ENCODE results near the gene BGN.

BGN gene

DNA sequence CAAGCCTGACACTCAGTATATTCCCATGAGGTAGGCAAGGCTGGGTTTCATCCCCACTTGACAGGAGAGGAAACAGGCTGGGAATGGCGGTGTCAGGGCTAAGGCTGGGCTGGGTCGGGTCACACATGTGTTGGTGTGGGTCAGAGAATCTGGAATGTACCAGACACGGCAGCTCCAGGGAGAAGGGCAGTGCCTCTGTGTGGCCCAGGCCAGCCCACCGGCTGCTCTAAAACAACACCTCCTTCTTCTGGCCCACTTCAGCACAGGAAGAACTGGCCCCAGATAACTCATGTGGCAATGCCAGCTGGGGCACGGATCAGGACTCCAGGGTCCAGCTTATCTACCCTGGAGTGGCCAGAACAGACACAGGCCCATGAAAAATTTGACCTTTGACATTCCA, 30.7 kb upstream of the BGN start:
- no peak overlapping the region for H3K4me3 ChIP-seq (ENCODE audit: low read length)
- H3K27me3 ChIP-seq (ENCODE audit: control insufficient read depth, insufficient read depth, low read length), result no peaks in the 10 kb centered on the region
- peaks cover 6% of the 10 kb centered on the region for H3K9me3 ChIP-seq (ENCODE audit: control insufficient read depth, low read depth, low read length)
- H3K27ac ChIP-seq (ENCODE audit: low read length), result no peak overlapping the region
- no peak overlapping the region for H3K9ac ChIP-seq (ENCODE audit: low read length)
- H3K4me1 ChIP-seq (ENCODE audit: control insufficient read depth, low read depth, low read length), result no peaks in the 10 kb centered on the region
- peaks cover 4% of the 10 kb centered on the region for H3K36me3 ChIP-seq (ENCODE audit: control insufficient read depth, low read depth, low read length)

DNA sequence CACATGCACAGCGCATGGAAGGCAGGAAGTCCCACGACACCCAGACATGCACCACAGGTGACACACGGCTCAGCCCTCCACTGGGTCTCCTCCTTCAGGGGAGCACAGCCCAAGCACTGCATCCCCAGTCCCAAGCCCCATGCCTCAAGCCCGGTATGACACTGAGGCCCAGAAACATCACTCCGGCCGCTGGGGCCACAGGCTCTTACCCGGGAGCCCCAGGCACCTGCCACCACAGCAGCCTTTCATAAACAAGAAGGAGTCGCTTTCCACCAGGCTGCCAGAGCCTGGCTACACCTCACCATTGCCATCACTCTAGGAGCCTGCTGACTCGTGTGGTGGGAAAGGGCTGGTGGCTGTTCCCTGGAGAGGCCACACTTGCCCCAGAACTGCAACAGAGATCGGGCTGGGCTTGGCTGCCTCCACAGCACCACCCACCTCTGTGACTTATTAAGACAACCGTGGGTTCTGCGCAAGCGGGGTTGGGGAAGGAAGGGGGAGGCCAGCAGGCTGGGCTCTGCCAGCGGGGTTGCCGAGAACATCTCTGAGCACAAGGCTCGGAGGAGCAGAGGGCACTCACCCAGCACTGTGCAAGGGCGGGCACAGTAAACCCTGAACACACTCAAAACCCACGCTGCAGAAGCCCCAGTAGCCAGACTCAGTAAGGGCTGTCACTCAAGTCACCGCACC, 28.9 kb upstream of the BGN start:
- Histone ChIP-seq H3K27ac (ENCODE audit: low read length) (no peak overlapping the region), H3K9ac (ENCODE audit: low read length) (no peak overlapping the region), H3K27me3 (ENCODE audit: control insufficient read depth, insufficient read depth, low read length) (no peaks in the 10 kb centered on the region), H3K36me3 (ENCODE audit: control insufficient read depth, low read depth, low read length) (no peaks in the 10 kb centered on the region), H3K4me3 (ENCODE audit: low read length) (no peak overlapping the region), H3K4me1 (ENCODE audit: control insufficient read depth, low read depth, low read length) (no peaks in the 10 kb centered on the region), H3K9me3 (ENCODE audit: control insufficient read depth, low read depth, low read length) (peaks cover 6% of the 10 kb centered on the region)

DNA sequence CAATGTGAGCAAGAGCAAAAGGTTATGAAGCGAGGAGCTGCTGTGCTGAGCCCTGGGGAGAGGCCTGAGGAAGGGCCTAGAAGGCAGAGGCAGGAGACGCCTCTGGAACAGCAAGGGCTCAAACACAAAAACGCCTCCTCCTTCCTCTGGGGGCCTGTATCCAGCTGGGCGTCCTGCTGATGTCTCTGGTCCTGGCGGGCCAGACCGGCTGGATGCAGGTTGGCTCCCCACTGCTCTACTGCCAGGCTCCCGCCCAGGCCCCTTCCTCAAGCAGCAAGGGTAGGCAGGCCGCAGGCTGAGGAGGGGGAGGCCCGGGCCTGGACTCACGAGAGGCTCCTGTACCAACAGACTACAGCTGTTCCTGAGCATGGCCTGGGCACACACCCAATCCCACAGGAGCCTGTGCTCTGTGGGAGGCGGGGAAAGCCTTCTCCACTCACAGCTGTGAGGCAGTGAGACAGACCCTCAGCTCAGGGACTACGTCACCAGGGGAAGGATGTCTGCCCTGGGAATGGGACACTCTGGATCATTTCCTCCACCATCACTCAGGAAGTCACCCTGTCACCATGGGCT, 26.7 kb upstream of the BGN start:
- Histone ChIP-seq H3K4me1 (ENCODE audit: control insufficient read depth, low read depth, low read length) (no peaks in the 10 kb centered on the region), H3K9ac (ENCODE audit: low read length) (no peak overlapping the region)

DNA sequence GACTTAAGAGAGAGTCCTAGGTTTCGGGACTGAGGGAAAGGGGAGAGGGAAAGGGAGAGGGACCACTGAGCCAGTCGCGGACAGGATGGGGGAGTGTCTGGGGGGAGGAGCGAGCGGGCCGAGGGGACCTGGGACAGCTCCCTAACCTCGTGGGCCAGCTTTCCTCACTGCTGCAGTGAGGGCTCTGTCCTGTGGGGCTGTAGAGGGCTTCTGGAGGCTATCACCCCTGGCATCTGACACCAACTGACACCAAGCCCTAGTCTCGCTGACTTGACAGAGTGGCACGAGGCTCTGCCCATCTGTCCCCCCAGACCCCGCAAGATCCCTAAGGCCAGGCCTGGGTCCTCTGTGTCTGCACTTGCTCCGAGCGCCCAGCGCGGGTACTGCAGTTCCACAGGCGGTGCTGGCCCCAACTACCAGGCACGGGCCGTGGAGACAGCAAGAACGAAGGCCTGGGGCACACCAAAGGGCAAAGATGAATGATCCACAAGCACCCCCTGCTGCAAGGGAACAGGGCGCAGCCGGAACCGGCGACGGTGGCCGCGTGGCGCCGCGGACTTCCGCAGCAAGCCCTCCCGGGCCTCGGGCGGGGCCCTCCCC, 24.9 kb upstream of the BGN start:
- Histone ChIP-seq H3K4me1 (ENCODE audit: control insufficient read depth, low read depth, low read length) (no peaks in the 10 kb centered on the region), H3K4me3 (ENCODE audit: low read length) (peak overlapping the region; percentile 77), H3K27ac (ENCODE audit: low read length) (no peak overlapping the region), H3K27me3 (ENCODE audit: control insufficient read depth, insufficient read depth, low read length) (peaks cover under 1% of the 10 kb centered on the region), H3K9me3 (ENCODE audit: control insufficient read depth, low read depth, low read length) (no peaks in the 10 kb centered on the region), H3K9ac (ENCODE audit: low read length) (peak overlapping the region; percentile 50), H3K36me3 (ENCODE audit: control insufficient read depth, low read depth, low read length) (no peaks in the 10 kb centered on the region)

More for the DNA sequence above, 26.7 kb upstream of the BGN start:
- Histone ChIP-seq H3K4me3 (ENCODE audit: low read length) (no peak overlapping the region), H3K9me3 (ENCODE audit: control insufficient read depth, low read depth, low read length) (no peaks in the 10 kb centered on the region), H3K27me3 (ENCODE audit: control insufficient read depth, insufficient read depth, low read length) (no peaks in the 10 kb centered on the region), H3K27ac (ENCODE audit: low read length) (no peak overlapping the region), H3K36me3 (ENCODE audit: control insufficient read depth, low read depth, low read length) (no peaks in the 10 kb centered on the region)

DNA sequence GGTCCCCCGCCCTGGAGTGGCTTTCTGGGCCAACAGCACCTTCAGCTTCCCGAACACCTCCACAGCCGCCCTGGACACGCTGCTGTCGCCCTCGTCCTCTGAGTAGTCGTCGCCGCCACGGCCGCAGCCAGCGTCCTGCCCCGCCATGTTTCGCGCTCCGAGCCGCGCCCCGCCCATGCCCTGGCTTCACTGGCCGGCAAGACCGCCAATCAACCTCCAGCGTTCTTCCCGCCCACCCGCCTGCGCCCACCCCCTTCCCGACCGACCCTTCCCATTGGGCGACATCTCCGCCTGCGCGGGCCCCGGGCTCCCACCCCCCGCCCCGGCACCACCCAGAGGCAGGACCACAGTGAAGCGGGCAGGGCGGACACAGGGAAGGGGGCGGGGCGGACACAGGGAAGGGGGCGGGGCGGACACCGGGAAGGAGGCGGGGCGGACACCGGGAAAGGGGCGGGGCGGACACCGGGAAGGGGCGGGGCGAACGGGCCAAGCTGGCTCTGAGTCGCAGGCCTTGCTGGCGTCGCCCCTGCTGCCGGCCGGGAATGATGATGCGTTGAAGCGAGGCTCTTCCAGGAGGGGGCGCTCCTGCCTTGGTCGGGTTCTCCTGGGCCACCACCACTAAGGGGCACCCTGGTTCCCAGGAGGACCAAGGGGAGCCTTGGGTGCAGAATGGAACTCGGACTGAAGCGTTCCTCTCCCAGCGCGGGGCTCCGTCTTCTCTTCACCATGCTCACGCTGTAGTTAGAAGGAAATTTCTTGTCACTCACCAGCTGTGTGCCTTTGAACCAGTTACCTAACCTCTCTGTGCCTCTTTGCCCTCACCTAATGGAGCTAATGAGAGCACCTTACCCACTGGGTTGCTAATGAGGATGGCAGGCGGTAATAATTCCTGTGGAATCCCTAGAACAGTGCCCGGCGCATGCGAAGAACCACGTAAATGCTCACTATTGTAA, 24.1 kb upstream of the BGN start, which contains the start of gene HAUS7:
Gene HAUS7 (minus strand): TSS at position 166 of the 953 bp plus-strand sequence. CDS start 19 bp downstream, at position 147.
- Histone ChIP-seq H3K36me3 (ENCODE audit: control insufficient read depth, low read depth, low read length) (no peaks in the 10 kb centered on the region), H3K4me3 (ENCODE audit: low read length) (peak within 1 kb of the TSS; percentile 77), H3K9ac (ENCODE audit: low read length) (peak within 1 kb of the TSS; percentile 50), H3K9me3 (ENCODE audit: control insufficient read depth, low read depth, low read length) (no peaks in the 10 kb centered on the region), H3K27ac (ENCODE audit: low read length) (no peak within 1 kb of the TSS), H3K27me3 (ENCODE audit: control insufficient read depth, insufficient read depth, low read length) (peaks cover 9% of the 10 kb centered on the region), H3K4me1 (ENCODE audit: control insufficient read depth, low read depth, low read length) (no peaks in the 10 kb centered on the region)

DNA sequence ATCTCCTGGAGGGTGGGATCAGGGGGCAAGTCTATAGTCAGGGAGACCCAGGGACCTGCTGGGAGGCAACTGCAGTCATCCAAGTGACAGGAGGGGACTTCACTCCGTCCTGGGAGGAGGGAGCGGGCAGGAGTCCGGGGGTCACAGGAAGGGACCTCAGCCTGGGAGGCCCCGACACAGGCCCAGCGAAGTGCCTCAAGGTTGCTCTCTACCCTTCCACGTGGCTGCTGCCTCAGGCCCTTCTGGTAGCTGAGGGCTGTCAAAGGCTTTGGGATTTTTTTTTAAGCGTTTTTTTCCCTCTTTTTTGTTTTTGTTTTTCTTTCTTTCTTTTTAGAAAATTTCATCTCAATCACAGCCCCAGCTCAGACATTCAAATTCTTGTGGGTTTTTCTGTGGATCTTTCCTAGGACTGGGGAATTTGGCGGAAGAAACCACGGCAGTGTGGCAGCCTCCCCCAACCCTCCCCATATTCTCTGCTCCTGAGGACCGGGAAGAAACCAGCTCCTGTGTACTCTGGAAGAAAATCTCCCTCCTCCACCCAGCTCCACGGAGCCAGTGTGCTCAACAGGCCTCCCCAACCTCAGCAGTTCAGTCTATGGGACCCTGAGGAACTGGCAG, 23.0 kb upstream of the BGN start:
- no peaks in the 10 kb centered on the region for H3K36me3 ChIP-seq (ENCODE audit: control insufficient read depth, low read depth, low read length)
- no peak overlapping the region for H3K27ac ChIP-seq (ENCODE audit: low read length)
- H3K27me3 ChIP-seq (ENCODE audit: control insufficient read depth, insufficient read depth, low read length), result peaks cover 17% of the 10 kb centered on the region
- no peaks in the 10 kb centered on the region for H3K4me1 ChIP-seq (ENCODE audit: control insufficient read depth, low read depth, low read length)
- no peak overlapping the region for H3K9ac ChIP-seq (ENCODE audit: low read length)
- no peaks in the 10 kb centered on the region for H3K9me3 ChIP-seq (ENCODE audit: control insufficient read depth, low read depth, low read length)
- no peak overlapping the region for H3K4me3 ChIP-seq (ENCODE audit: low read length)

DNA sequence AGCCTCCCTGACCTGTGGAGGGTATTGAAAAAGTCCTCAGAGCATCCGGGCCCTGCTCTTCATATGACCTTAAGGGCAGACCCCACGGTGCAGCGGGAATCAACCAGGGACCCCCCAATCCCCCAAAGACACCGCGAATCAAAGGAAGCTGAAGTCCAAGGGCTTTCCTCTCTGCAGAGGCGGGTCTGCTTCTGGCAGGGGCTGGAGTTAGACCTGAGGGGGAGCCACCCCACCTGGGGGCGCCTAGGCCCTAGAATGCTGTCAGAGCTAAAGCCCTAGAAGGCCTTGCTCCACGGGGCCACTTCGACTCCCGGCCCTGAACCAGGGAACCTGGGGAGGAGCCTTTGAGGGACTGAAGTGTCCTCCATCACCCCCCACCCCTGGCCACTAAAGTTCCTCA, 21.7 kb upstream of the BGN start:
- peaks cover 17% of the 10 kb centered on the region for H3K27me3 ChIP-seq (ENCODE audit: control insufficient read depth, insufficient read depth, low read length)
- no peak overlapping the region for H3K27ac ChIP-seq (ENCODE audit: low read length)

DNA sequence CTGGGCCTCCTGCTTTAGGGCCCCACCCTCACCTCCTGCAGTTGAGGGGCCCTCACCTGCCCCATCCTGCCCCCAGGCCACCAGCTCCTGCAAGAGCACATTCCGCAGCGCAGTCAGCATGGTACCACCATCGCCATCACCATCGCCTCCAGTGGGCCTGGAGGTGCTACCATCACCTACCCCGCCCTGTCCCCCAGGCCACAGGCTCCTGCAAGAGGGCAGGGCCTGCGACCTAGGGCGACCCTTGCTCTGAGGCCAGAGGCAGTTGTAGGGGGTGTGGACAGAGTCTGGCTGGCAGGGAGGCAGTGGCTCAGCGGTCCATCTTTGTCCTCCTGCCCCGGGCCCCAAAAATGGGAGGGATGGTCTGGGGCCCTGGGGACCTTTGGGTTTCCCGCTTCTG, 20.5 kb upstream of the BGN start:
- H3K27ac ChIP-seq (ENCODE audit: low read length), result no peak overlapping the region
- H3K4me1 ChIP-seq (ENCODE audit: control insufficient read depth, low read depth, low read length), result peaks cover 7% of the 10 kb centered on the region
- H3K36me3 ChIP-seq (ENCODE audit: control insufficient read depth, low read depth, low read length), result no peaks in the 10 kb centered on the region
- peaks cover 17% of the 10 kb centered on the region for H3K27me3 ChIP-seq (ENCODE audit: control insufficient read depth, insufficient read depth, low read length)
- no peaks in the 10 kb centered on the region for H3K9me3 ChIP-seq (ENCODE audit: control insufficient read depth, low read depth, low read length)
- H3K9ac ChIP-seq (ENCODE audit: low read length), result no peak overlapping the region
- no peak overlapping the region for H3K4me3 ChIP-seq (ENCODE audit: low read length)

More for the DNA sequence above, 21.7 kb upstream of the BGN start:
- Histone ChIP-seq H3K9me3 (ENCODE audit: control insufficient read depth, low read depth, low read length) (no peaks in the 10 kb centered on the region), H3K4me1 (ENCODE audit: control insufficient read depth, low read depth, low read length) (peaks cover 7% of the 10 kb centered on the region), H3K9ac (ENCODE audit: low read length) (no peak overlapping the region), H3K36me3 (ENCODE audit: control insufficient read depth, low read depth, low read length) (no peaks in the 10 kb centered on the region), H3K4me3 (ENCODE audit: low read length) (no peak overlapping the region)

DNA sequence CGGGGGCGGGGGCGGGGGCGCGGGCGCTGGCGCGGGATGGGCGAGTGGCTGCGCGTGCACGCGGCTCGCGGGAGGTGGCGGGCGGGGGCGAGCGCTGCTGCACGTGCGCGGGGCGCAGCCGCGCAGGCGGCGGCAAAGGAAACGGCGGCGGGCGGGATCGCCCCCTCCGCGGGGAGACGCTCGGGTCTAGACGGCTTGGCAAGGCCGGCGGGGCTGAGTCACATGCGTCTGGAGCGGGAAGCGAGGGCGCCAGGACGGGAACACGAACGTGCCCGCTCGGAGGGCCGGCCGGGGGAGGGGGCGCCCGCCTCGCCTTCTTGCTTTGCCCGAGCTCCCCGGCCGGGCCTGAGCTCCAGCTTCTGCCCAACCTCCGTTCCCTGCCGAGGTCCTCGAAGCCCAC, 20.1 kb upstream of the BGN start:
- H3K9me3 ChIP-seq (ENCODE audit: control insufficient read depth, low read depth, low read length), result no peaks in the 10 kb centered on the region
- no peak overlapping the region for H3K27ac ChIP-seq (ENCODE audit: low read length)
- no peaks in the 10 kb centered on the region for H3K36me3 ChIP-seq (ENCODE audit: control insufficient read depth, low read depth, low read length)
- H3K27me3 ChIP-seq (ENCODE audit: control insufficient read depth, insufficient read depth, low read length), result peaks cover 17% of the 10 kb centered on the region
- no peak overlapping the region for H3K9ac ChIP-seq (ENCODE audit: low read length)
- H3K4me1 ChIP-seq (ENCODE audit: control insufficient read depth, low read depth, low read length), result peaks cover 7% of the 10 kb centered on the region
- no peak overlapping the region for H3K4me3 ChIP-seq (ENCODE audit: low read length)

DNA sequence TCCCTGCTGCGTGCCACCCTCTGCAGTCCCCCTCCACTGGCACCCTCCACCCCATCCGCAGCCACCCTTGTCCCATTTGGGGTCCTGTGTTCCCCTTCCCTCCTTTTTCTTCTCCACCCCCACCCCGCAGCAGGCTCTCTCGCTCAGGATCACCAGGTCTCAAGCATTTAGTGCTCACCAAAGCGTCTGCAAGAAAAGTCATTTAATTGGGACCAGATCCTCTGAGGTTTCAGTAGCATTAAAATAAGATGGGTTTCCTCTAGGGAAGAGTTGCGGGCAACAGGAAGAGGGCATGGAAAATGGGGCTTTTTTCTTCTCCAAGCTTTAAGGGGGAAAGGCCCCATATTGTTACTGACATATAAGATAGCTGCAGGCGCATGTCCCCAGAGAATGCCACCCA, 19.5 kb upstream of the BGN start:
- H3K4me1 ChIP-seq (ENCODE audit: control insufficient read depth, low read depth, low read length), result peaks cover 7% of the 10 kb centered on the region
- H3K9me3 ChIP-seq (ENCODE audit: control insufficient read depth, low read depth, low read length), result no peaks in the 10 kb centered on the region
- H3K36me3 ChIP-seq (ENCODE audit: control insufficient read depth, low read depth, low read length), result no peaks in the 10 kb centered on the region
- no peak overlapping the region for H3K4me3 ChIP-seq (ENCODE audit: low read length)
- H3K9ac ChIP-seq (ENCODE audit: low read length), result no peak overlapping the region
- H3K27me3 ChIP-seq (ENCODE audit: control insufficient read depth, insufficient read depth, low read length), result peaks cover 17% of the 10 kb centered on the region
- H3K27ac ChIP-seq (ENCODE audit: low read length), result no peak overlapping the region

DNA sequence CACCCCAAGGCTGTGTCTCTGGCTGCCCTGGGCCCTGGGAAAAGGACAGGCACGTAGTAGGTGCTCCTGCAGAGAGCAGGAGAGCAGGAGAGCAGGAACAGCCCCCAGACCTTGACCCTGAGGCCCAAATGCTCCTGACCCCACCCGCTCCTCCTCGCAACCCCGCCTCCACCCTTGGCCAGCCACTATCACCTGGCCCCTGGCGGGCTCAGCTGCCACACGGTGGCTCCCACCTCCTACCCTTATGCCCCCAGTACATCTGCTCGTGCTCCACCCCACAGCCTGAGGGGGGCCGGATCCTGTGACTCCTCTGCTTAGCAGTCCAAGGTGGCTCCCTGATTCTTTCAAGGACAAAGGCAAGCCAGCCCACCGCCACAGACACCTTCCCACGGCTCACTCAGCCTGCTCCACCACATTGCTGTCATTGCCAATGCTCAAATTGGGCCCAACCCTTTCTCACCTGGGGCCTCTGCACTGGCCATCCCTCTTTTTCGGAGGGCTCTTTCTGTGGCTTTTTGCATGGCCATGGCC, 19.0 kb upstream of the BGN start:
- H3K27ac ChIP-seq (ENCODE audit: low read length), result no peak overlapping the region
- peaks cover 17% of the 10 kb centered on the region for H3K27me3 ChIP-seq (ENCODE audit: control insufficient read depth, insufficient read depth, low read length)
- H3K36me3 ChIP-seq (ENCODE audit: control insufficient read depth, low read depth, low read length), result no peaks in the 10 kb centered on the region
- no peak overlapping the region for H3K9ac ChIP-seq (ENCODE audit: low read length)
- H3K4me3 ChIP-seq (ENCODE audit: low read length), result no peak overlapping the region
- H3K9me3 ChIP-seq (ENCODE audit: control insufficient read depth, low read depth, low read length), result no peaks in the 10 kb centered on the region
- peaks cover 7% of the 10 kb centered on the region for H3K4me1 ChIP-seq (ENCODE audit: control insufficient read depth, low read depth, low read length)
